Activated naive CD4-positive, alpha-beta T cell treated with anti-CD3 and anti-CD28 coated beads for 36 hours (primary cell): Measurements from ENCODE around the gene EEFSEC. TPM values are rescaled to one million over a fixed set of nuclear protein-coding genes. Genes with fewer than 3 reads are reported as not detected.

ENCODE experiments used
- CTCF ChIA-PET: fragments of 350-600 bp; sonication (Branson Sonifier 250); formaldehyde crosslinking; loops from one replicate; lab custom pipeline; 2021; ENCODE audit warnings: antibody characterized with exemption; lab: Charles Lee
- DNase-seq: peaks from one replicate; pipeline ENCODE4 v3.0.0-alpha.2; 2020
- H3K27ac Mint-ChIP-seq: one replicate; pipeline ENCODE4 v1.8.0; 2021; ENCODE audit warnings: mild to moderate bottlenecking, mixed read lengths
- H3K27me3 Mint-ChIP-seq: one replicate; pipeline ENCODE4 v1.8.0; 2021; ENCODE audit warnings: low read depth, mixed read lengths
- H3K36me3 Mint-ChIP-seq: one replicate; pipeline ENCODE4 v1.8.0; 2021; ENCODE audit warnings: low read depth, mixed read lengths
- H3K4me1 Mint-ChIP-seq: one replicate; pipeline ENCODE4 v1.8.0; 2021; ENCODE audit warnings: low read depth, mixed read lengths
- H3K4me3 Mint-ChIP-seq: one replicate; pipeline ENCODE4 v1.8.0; 2021; ENCODE audit warnings: mild to moderate bottlenecking, moderate library complexity, mixed read lengths
- H3K9me3 Mint-ChIP-seq: one replicate; pipeline ENCODE4 v1.8.0; 2021; ENCODE audit warnings: mixed read lengths
- intact Hi-C: fragments of 100-400 bp; cut with micrococcal nuclease; formaldehyde crosslinking; loops from one replicate; pipeline ENCODE4 v1.15.1; 2023
- total RNA-seq, 2 experiments: library from RNA; stranded (reverse); gene quantifications; one replicate each; pipeline ENCODE4 v1.2.3, GENCODE V29; 2021

EEFSEC gene
- total RNA-seq, 2 experiments from 2014 or later: 11.0 to 11.6 TPM

DNA sequence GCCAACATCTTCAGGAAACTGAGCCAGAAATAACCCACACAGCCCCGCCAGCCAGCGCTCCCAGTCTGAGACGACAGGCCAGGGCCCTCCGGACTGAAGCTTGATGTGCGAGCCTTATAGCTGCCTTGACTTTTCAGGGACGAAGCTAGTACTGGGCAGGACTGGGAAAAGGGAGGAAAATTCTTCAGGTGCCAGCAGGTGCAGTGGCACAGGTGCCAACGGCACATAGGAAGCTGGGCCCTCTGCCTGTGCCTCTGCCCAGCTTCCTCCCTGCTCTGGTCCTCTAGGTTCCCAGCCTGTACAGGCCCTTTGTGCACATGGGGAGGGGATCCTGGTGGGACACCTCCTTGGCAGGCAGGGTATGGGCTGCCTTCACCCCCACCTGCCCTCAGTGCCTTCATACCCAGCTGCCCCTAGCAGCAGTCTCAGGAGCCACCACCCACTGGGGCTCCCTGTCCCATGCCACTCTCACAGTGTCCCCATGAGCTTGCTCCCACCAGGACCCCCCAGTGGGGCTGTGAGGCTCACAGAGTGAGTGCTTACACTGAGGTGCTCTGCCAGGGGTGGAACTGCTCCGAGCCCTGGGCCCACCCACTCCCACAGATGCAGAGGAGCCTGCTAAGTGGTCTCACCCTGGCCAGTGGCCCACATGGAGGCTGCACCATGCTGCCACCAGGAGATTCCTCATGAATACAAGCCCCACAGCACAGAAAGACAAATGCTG, 252.4 kb downstream of the EEFSEC start:
- no peaks in the 10 kb centered on the region for H3K9me3 Mint-ChIP-seq
- no peak for DNase-seq
- H3K36me3 Mint-ChIP-seq: no peaks in the 10 kb centered on the region
- H3K4me3 Mint-ChIP-seq: no peak overlapping the region
- intact Hi-C loops: no loop called here
- no peaks in the 10 kb centered on the region for H3K4me1 Mint-ChIP-seq
- CTCF ChIA-PET: no interaction called here
- no peak overlapping the region for H3K27ac Mint-ChIP-seq
- H3K27me3 Mint-ChIP-seq: no peaks in the 10 kb centered on the region

GRCh38 chr3:128407247-128407646, 254.0 kb downstream of the EEFSEC start:
- no peak overlapping the region for H3K27ac Mint-ChIP-seq
- intact Hi-C loops: no loop called here
- no peaks in the 10 kb centered on the region for H3K27me3 Mint-ChIP-seq
- no peak overlapping the region for H3K4me3 Mint-ChIP-seq
- CTCF ChIA-PET: no interaction called here
- H3K4me1 Mint-ChIP-seq: no peaks in the 10 kb centered on the region
- H3K36me3 Mint-ChIP-seq: no peaks in the 10 kb centered on the region
- H3K9me3 Mint-ChIP-seq: no peaks in the 10 kb centered on the region
- DNase-seq: no peak

DNA sequence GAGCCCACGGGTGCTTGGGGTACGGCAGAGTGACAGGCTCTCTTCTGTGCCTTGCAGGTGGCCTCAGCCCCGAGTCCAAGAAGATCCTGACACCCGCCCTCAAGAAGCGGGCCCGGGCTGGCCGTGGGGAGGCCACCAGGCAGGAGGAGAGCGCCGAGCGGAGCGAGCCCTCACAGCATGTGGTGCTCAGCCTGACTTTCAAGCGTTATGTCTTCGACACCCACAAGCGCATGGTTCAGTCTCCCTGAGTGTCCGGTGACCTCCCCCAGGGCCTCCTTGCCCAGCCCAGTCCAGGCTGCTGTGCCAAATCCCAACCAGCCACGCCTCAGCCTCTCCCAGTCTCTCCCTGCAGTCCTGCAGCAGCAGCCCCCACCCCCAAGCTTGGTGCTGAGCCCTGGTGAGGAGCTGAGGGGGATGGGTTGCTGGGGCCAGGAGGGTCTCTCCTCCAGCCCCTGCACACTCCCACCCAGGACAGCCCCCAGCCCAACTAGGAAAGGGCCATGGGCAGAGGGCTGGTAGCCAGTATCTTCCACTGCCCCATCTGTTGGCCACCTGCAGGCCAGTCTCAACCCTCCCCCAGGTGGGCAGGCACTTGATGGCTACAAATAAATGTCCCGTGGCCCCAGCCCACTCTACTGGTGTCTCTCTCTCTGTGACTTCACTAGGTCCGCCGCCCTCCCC, 254.9 kb downstream of the EEFSEC start:
- no peaks in the 10 kb centered on the region for H3K9me3 Mint-ChIP-seq
- CTCF ChIA-PET: no interaction called here

DNA sequence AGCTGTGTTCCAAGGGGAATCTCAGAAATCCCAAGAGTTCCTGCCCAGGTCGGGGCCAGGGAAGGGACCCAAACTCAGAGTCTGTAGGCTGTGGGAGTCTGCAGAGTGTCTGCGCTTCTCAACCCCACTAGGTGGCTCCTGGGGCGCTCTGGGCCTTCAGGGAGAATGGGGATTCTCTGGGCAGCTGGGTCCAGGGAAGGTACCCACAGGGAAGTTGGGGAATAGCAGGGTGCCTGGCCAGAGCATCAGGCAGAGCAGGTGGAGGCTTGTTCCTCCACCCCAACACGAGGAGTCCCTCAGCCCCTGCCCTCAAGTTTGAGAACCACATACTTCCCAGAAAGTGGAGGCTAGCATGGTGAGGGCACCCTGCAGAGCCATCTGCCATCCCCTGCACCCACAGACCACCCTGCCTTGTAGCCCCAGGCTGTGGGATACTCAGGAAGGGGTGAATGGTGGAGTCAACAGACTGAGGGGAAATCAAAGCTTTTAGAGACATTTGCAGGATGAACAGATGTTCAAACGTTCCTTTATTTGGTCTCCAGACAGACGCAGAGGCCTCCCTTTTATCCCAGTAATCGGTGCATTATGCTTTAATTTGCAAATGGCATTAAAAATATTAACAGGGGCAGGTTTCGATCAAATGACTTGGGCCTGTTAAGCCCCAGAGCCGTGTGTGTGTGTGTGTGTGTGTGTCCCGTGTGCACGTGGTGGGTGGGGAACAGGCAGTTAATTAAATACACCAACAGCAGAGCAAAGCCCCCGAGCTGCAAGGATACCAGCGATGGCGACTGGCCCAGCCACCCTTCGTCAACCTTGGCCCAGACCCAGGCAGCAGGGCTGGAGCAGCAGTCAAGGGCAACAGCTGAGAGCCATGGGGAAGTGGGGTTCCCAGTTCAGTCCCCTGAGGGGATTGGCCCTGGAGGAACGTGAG, 255.7 kb downstream of the EEFSEC start:
- intact Hi-C loops: no loop called here
- Mint-ChIP-seq H3K9me3 (no peaks in the 10 kb centered on the region), H3K27ac (no peak overlapping the region), H3K4me3 (no peak overlapping the region), H3K36me3 (no peaks in the 10 kb centered on the region), H3K27me3 (no peaks in the 10 kb centered on the region), H3K4me1 (no peaks in the 10 kb centered on the region)
- CTCF ChIA-PET: no interaction called here
- no peak for DNase-seq

More for the DNA sequence above, 254.9 kb downstream of the EEFSEC start:
- H3K4me1 Mint-ChIP-seq: no peaks in the 10 kb centered on the region
- H3K36me3 Mint-ChIP-seq: no peaks in the 10 kb centered on the region
- no peaks in the 10 kb centered on the region for H3K27me3 Mint-ChIP-seq
- intact Hi-C loops: no loop called here
- no peak overlapping the region for H3K4me3 Mint-ChIP-seq
- no peak for DNase-seq
- H3K27ac Mint-ChIP-seq: no peak overlapping the region

- Mint-ChIP-seq H3K27me3 (no peaks in the 10 kb centered on the region), H3K36me3 (no peaks in the 10 kb centered on the region), H3K27ac (no peak overlapping the region), H3K4me1 (no peaks in the 10 kb centered on the region), H3K9me3 (no peaks in the 10 kb centered on the region), H3K4me3 (no peak overlapping the region)
- intact Hi-C loops: no loop called here
- CTCF ChIA-PET: no interaction called here
- no peak for DNase-seq
Measured at GRCh38 chr3:128409624-128410581, 256.6 kb downstream of the EEFSEC start.

GRCh38 chr3:128410669-128411573, 257.6 kb downstream of the EEFSEC start:
- DNase-seq: no peak
- no peaks in the 10 kb centered on the region for H3K27me3 Mint-ChIP-seq
- H3K4me3 Mint-ChIP-seq: no peak overlapping the region
- H3K4me1 Mint-ChIP-seq: no peaks in the 10 kb centered on the region
- no peaks in the 10 kb centered on the region for H3K36me3 Mint-ChIP-seq
- no peak overlapping the region for H3K27ac Mint-ChIP-seq
- no peaks in the 10 kb centered on the region for H3K9me3 Mint-ChIP-seq
- intact Hi-C loops: no loop called here
- CTCF ChIA-PET: no interaction called here

- no peak overlapping the region for H3K4me3 Mint-ChIP-seq
- DNase-seq: no peak
- CTCF ChIA-PET: no interaction called here
- H3K36me3 Mint-ChIP-seq: no peaks in the 10 kb centered on the region
- no peak overlapping the region for H3K27ac Mint-ChIP-seq
- intact Hi-C loops: no loop called here
- H3K4me1 Mint-ChIP-seq: no peaks in the 10 kb centered on the region
- H3K9me3 Mint-ChIP-seq: no peaks in the 10 kb centered on the region
- H3K27me3 Mint-ChIP-seq: no peaks in the 10 kb centered on the region
Measured at GRCh38 chr3:128411574-128412064, 258.3 kb downstream of the EEFSEC start.

GRCh38 chr3:128412180-128413002, 259.1 kb downstream of the EEFSEC start:
- Mint-ChIP-seq H3K27ac (no peak overlapping the region), H3K9me3 (no peaks in the 10 kb centered on the region), H3K27me3 (no peaks in the 10 kb centered on the region), H3K4me3 (no peak overlapping the region), H3K4me1 (no peaks in the 10 kb centered on the region), H3K36me3 (no peaks in the 10 kb centered on the region)
- DNase-seq: no peak
- CTCF ChIA-PET: no interaction called here
- intact Hi-C loops: no loop called here

DNA sequence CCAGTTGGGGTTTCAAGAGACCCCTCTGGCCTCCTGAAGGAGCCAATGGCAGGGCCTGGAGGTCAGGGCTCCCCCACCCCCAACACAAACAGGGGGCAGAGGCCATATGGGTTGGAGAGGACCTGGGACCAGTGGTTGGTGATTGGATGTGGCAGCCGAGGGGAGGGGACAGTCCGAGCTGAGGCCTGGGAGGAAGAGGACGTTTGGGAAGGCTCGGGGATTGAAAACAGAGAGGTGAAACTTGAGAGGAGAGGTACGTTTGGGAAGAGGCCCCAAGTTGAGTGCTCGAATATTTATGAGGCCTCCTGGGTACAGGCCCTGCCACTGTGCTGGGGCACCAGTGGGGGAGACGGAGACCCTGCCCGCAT, 259.7 kb downstream of the EEFSEC start:
- CTCF ChIA-PET: no interaction called here
- DNase-seq: no peak
- intact Hi-C loops: no loop called here
- H3K4me1 Mint-ChIP-seq: no peaks in the 10 kb centered on the region
- H3K36me3 Mint-ChIP-seq: no peaks in the 10 kb centered on the region
- no peak overlapping the region for H3K27ac Mint-ChIP-seq
- no peak overlapping the region for H3K4me3 Mint-ChIP-seq
- no peaks in the 10 kb centered on the region for H3K27me3 Mint-ChIP-seq
- no peaks in the 10 kb centered on the region for H3K9me3 Mint-ChIP-seq

DNA sequence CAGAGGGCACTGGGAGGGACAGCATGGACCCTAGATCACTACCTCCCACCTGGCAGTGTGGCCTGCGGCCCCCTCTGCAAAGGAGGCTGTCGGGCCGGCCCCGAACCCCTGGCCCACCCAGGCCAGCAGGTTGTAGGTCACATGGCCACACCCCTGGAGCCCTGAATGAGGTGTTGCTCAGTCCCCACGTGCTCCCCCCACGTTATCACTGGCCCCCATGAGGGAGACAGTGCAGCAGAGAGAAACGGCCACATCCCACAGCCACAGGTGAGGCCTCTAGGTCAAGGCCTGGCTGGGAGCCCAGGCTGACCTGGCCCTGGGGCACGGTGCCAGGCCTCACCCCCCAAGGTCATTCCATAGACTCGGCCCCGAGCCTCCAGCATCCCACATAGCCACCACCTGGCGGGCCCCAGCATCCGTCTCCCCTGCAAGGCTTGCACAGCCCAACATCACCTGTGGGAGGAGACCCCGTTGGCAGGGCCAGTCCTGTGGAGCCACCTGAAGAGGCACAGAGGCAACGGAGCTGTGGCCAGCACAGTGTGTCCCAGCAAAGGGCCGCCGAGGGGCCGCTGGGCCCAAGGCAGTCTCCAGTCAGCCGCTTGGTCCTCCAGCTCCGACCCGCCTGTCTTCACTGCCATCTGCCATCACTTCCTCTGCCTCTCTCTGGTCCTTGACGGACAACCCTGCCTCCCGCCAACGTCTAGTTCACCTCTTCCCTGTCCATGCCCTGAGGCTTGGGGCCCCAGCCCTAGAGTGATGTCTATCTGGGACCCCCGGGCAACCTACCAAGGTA, 260.3 kb downstream of the EEFSEC start:
- intact Hi-C loops: no loop called here
- CTCF ChIA-PET: interaction anchor here (0.5 kb wide), 2 partner anchors 190 to 534 kb away, joined by 3 to 5 read pairs; no protein-coding TSS in a partner anchor
- Mint-ChIP-seq H3K4me1 (no peaks in the 10 kb centered on the region), H3K9me3 (no peaks in the 10 kb centered on the region), H3K27ac (no peak overlapping the region), H3K36me3 (no peaks in the 10 kb centered on the region), H3K4me3 (no peak overlapping the region), H3K27me3 (no peaks in the 10 kb centered on the region)
- DNase-seq: no peak
